A549 (cell line): ENCODE results near the gene PRR5L. TPM values are rescaled to one million over a fixed set of nuclear protein-coding genes. Genes with fewer than 3 reads are reported as not detected.

Experiments
- ATAC-seq, 2 experiments: fragments of 200-7000 bp in 1 of 2; fragments of >200 bp in 1 of 2; cut with Nextera tagmentation in 1 of 2; cut with Tn5 transposase in 1 of 2; 3 replicates each; pipeline versions ENCODE4 v1.8.0 to v1.9.1; 2018 to 2020; ENCODE audit warnings: mild to moderate bottlenecking in 1 of 2, moderate library complexity in 1 of 2
- CTCF ChIA-PET: fragments of 300-600 bp; sonication (Branson Sonifier 250); formaldehyde crosslinking; extraction: SDS; loops from one replicate; lab custom pipeline; 2021; ENCODE audit warnings: antibody characterized with exemption, inconsistent platforms; lab: Yijun Ruan, JAX
- POLR2A ChIA-PET: fragments of 350-600 bp; formaldehyde crosslinking; extraction: SDS; loops from one replicate; lab custom pipeline; 2021; ENCODE audit warnings: antibody characterized with exemption, inconsistent platforms; lab: Yijun Ruan, JAX
- DNase-seq, 2 experiments: peaks; one replicate each; pipeline versions ENCODE4 v3.0.0 to v3.0.0-alpha.2; 2011 to 2016; ENCODE audit warnings: low read depth in 1 of 2, low spot score in 1 of 2
- FAIRE-seq: peaks from 2 replicates; lab custom pipeline; 2011; peaks lifted over from hg19 to GRCh38; lab: Jason Lieb, UNC
- H3K27ac ChIP-seq, 2 experiments: fragments of >200 bp; sonication (Bioruptor Twin); formaldehyde crosslinking; 3 replicates each; pipeline ENCODE4 v1.5.1; 2016 to 2017
- H3K4me1 ChIP-seq: fragments of >200 bp; sonication (Bioruptor Twin); formaldehyde crosslinking; 3 replicates; pipeline ENCODE4 v1.6.1; 2016
- H3K4me2 ChIP-seq: fragments of >200 bp; sonication (Bioruptor Twin); formaldehyde crosslinking; 3 replicates; pipeline ENCODE4 v1.6.1; 2016
- H3K4me3 ChIP-seq: fragments of >200 bp; sonication (Bioruptor Twin); formaldehyde crosslinking; 3 replicates; pipeline ENCODE4 v1.5.1; 2016
- H3K9me3 ChIP-seq: fragments of >200 bp; sonication (Bioruptor Twin); formaldehyde crosslinking; 3 replicates; pipeline ENCODE4 v1.6.1; 2016
- BHLHE40 ChIP-seq: IDR thresholded peaks from 2 replicates; pipeline ENCODE4 v1.6.1; 2012; ENCODE audit warnings: low read depth, low read length, inconsistent platforms
- CEBPB ChIP-seq, 2 experiments: fragments of >200 bp in 1 of 2; sonication (Bioruptor Twin) in 1 of 2; formaldehyde crosslinking in 1 of 2; IDR thresholded peaks; 2 replicates each; pipeline ENCODE4 v1.6.1; 2012 to 2016
- CHD4 ChIP-seq: fragments of 200-600 bp; sonication (generic); IDR thresholded peaks from 2 replicates; pipeline ENCODE4 v1.6.1; 2016; ENCODE audit warnings: antibody characterized with exemption, mild to moderate bottlenecking, borderline replicate concordance
- EHMT2 ChIP-seq: fragments of 200-600 bp; sonication (generic); IDR thresholded peaks from 2 replicates; pipeline ENCODE4 v1.6.1; 2016; ENCODE audit warnings: antibody characterized with exemption, low read depth, mild to moderate bottlenecking, moderate library complexity
- ESRRA ChIP-seq: fragments of 150-350 bp; IDR thresholded peaks from 2 replicates; pipeline ENCODE4 v1.6.1; 2014; ENCODE audit warnings: mild to moderate bottlenecking, low read length, borderline replicate concordance
- GATA3 ChIP-seq: IDR thresholded peaks from 2 replicates; pipeline ENCODE4 v1.6.1; 2012; ENCODE audit warnings: borderline replicate concordance
- JUN ChIP-seq, 2 experiments: fragments of >200 bp; sonication (Bioruptor Twin); formaldehyde crosslinking; IDR thresholded peaks; 2 replicates in 1 of 2; 3 replicates in 1 of 2; pipeline ENCODE4 v1.6.1; 2016 to 2017
- KDM5A ChIP-seq: fragments of 200-600 bp; sonication (generic); IDR thresholded peaks from 2 replicates; pipeline ENCODE4 v1.6.1; 2016; ENCODE audit warnings: antibody characterized with exemption, mild to moderate bottlenecking
- NFE2L2 ChIP-seq: fragments of 150-350 bp; conservative IDR thresholded peaks from 2 replicates; pipeline ENCODE4 v1.6.1; 2014; ENCODE audit warnings: low read length
- RAD21 ChIP-seq, 2 experiments: fragments of >200 bp in 1 of 2; sonication (Bioruptor Twin) in 1 of 2; formaldehyde crosslinking in 1 of 2; IDR thresholded peaks in 1 of 2; conservative IDR thresholded peaks in 1 of 2; 2 replicates in 1 of 2; 3 replicates in 1 of 2; pipeline ENCODE4 v1.6.1; 2012 to 2018; ENCODE audit warnings: inconsistent platforms in 1 of 2
- ZC3H11A ChIP-seq: fragments of 450-650 bp; IDR thresholded peaks from 2 replicates; pipeline ENCODE4 v1.6.1; 2014; ENCODE audit warnings: antibody characterized with exemption, mild to moderate bottlenecking
- WGBS: methylation state at CpG from one replicate; pipeline ENCODE4 v1.1.6; 2017; ENCODE audit errors: missing lambda C conversion rate; 5-methylcytosine and 5-hydroxymethylcytosine counted together
- polyA plus RNA-seq, 4 experiments: library from polyadenylated mRNA; depleted of rRNA in 3 of 4; stranded (reverse); fragments of >200 nt; fragmentation: RNase III in 1 of 4; extraction: RNeasy Plus Mini Kit Qiagen cat#74134 plus additional on column Dnase treatment in 1 of 4; gene quantifications; 2 replicates in 3 of 4; 3 replicates in 1 of 4; pipeline ENCODE4 v1.2.3, GENCODE V29; 2011 to 2017
- TF ChIP-seq, protein P1 (sequence below): fragments of 200-600 bp; sonication (generic); IDR thresholded peaks from 2 replicates; pipeline ENCODE4 v1.6.1; 2016; ENCODE audit warnings: antibody characterized with exemption, mild to moderate bottlenecking, moderate library complexity
- TF ChIP-seq, protein P2 (sequence below): fragments of >200 bp; sonication (Bioruptor Twin); formaldehyde crosslinking; IDR thresholded peaks from 3 replicates; pipeline ENCODE4 v1.6.1; 2016
- TF ChIP-seq, protein P3 (sequence below): fragments of 450-650 bp; IDR thresholded peaks from 2 replicates; pipeline ENCODE4 v1.6.1; 2014; ENCODE audit warnings: antibody characterized with exemption

Gene PRR5L
- polyA plus RNA-seq, 2 of the 4 experiments (the other 2 are of a cell fraction): 6.9 to 12.1 TPM

DNA sequence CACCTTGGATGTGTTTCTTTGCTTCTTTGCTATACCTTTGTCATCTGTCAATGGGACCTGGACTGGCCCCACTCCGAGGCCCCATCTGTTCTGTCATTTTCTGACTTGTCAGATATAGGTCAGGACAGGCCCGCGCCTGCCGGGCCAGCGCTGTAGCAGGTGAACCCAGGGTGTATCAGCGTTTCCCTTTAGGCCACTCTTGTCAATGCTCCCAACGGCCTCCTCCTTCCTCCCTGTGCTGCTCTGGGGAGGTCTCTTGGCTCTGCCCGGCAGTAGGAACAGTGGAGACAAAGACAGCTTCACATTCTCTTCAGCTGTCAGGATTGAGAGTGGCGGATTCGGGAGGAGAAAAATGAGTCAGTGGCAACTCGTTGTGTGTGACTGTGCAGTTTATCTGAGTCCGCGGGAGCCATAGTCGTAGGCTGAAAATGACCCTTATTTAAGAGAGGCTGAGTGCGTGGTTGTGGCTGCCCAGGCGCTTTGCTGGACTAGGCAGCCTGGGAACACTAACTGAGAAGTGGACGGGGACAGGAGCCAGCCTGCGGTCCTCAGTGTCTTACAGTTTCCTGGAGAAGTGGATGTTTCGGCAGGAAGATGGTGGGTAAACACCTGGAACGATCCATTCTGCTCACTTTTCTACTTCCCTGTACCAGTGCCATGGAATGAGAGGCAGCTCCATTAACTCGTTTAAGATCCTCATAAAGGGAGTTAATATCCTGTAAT, 102.3 kb downstream of the PRR5L start (continued):
- TF ChIP-seq, protein P1, sequence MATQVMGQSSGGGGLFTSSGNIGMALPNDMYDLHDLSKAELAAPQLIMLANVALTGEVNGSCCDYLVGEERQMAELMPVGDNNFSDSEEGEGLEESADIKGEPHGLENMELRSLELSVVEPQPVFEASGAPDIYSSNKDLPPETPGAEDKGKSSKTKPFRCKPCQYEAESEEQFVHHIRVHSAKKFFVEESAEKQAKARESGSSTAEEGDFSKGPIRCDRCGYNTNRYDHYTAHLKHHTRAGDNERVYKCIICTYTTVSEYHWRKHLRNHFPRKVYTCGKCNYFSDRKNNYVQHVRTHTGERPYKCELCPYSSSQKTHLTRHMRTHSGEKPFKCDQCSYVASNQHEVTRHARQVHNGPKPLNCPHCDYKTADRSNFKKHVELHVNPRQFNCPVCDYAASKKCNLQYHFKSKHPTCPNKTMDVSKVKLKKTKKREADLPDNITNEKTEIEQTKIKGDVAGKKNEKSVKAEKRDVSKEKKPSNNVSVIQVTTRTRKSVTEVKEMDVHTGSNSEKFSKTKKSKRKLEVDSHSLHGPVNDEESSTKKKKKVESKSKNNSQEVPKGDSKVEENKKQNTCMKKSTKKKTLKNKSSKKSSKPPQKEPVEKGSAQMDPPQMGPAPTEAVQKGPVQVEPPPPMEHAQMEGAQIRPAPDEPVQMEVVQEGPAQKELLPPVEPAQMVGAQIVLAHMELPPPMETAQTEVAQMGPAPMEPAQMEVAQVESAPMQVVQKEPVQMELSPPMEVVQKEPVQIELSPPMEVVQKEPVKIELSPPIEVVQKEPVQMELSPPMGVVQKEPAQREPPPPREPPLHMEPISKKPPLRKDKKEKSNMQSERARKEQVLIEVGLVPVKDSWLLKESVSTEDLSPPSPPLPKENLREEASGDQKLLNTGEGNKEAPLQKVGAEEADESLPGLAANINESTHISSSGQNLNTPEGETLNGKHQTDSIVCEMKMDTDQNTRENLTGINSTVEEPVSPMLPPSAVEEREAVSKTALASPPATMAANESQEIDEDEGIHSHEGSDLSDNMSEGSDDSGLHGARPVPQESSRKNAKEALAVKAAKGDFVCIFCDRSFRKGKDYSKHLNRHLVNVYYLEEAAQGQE: no peak

DNA sequence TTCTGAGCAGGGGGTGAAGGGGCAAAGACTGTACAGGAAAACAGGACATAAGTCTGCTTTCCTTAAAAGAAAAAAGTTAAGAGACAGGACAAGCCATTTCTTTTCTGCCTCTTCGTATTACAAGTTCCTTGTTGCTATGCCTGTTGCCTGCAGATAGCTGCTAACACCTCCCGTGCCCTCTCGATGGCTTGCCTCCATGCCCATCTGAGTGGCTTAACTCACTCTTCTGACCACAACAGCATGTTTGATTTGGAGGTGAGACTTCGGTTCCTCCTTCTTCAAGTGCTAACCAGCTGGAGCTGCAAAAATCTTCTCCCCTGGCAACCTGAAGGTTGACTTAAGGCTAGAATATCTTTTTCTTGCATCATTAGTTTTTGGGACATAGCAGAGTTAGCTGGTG, 103.1 kb downstream of the PRR5L start:
- no peaks in the 10 kb centered on the region for H3K9me3 ChIP-seq
- ATAC-seq: no peak
- no peak overlapping the region for H3K4me2 ChIP-seq
- TF ChIP-seq JUN (IDR thresholded peaks at IDR 0.05): no peak
- no peak for TF ChIP-seq ESRRA
- no peak for TF ChIP-seq GATA3
- no peak for TF ChIP-seq NFE2L2
- TF ChIP-seq, protein P2, sequence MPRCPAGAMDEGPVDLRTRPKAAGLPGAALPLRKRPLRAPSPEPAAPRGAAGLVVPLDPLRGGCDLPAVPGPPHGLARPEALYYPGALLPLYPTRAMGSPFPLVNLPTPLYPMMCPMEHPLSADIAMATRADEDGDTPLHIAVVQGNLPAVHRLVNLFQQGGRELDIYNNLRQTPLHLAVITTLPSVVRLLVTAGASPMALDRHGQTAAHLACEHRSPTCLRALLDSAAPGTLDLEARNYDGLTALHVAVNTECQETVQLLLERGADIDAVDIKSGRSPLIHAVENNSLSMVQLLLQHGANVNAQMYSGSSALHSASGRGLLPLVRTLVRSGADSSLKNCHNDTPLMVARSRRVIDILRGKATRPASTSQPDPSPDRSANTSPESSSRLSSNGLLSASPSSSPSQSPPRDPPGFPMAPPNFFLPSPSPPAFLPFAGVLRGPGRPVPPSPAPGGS: no peak
- TF ChIP-seq RAD21 (conservative IDR thresholded peaks at IDR 0.05 in 1 of 2, IDR thresholded peaks at IDR 0.05 in 1 of 2): no peak
- no peak for TF ChIP-seq CHD4
- TF ChIP-seq, protein P3, sequence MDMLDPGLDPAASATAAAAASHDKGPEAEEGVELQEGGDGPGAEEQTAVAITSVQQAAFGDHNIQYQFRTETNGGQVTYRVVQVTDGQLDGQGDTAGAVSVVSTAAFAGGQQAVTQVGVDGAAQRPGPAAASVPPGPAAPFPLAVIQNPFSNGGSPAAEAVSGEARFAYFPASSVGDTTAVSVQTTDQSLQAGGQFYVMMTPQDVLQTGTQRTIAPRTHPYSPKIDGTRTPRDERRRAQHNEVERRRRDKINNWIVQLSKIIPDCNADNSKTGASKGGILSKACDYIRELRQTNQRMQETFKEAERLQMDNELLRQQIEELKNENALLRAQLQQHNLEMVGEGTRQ: no peak
- no peak for TF ChIP-seq EHMT2
- no peak for TF ChIP-seq CEBPB (IDR thresholded peaks at IDR 0.05)
- no peak for TF ChIP-seq KDM5A
- TF ChIP-seq ZC3H11A: no peak
- no peak for TF ChIP-seq BHLHE40
- TF ChIP-seq, protein P1: no peak
- TF ChIP-seq, all 56 proteins: peak for 0
- CTCF ChIA-PET: interaction anchor here (1.4 to 1.8 kb wide), 2 partner anchors 22 to 107 kb away, joined by 3 to 4 read pairs; no protein-coding TSS in a partner anchor
- H3K4me1 ChIP-seq: 0 out of 3 replicates have a peak, but pooled peaks cover 6% of the 10 kb centered on the region
- H3K4me3 ChIP-seq: no peak overlapping the region
- FAIRE-seq (no peak), DNase-seq (no peak)
- POLR2A ChIA-PET: no interaction called here
- no peak overlapping the region for H3K27ac ChIP-seq
- 86% methylated on average over 4 of the region's 4 CpGs for WGBS
